Measurements from ENCODE around the gene SLX9.

Gene SLX9

DNA sequence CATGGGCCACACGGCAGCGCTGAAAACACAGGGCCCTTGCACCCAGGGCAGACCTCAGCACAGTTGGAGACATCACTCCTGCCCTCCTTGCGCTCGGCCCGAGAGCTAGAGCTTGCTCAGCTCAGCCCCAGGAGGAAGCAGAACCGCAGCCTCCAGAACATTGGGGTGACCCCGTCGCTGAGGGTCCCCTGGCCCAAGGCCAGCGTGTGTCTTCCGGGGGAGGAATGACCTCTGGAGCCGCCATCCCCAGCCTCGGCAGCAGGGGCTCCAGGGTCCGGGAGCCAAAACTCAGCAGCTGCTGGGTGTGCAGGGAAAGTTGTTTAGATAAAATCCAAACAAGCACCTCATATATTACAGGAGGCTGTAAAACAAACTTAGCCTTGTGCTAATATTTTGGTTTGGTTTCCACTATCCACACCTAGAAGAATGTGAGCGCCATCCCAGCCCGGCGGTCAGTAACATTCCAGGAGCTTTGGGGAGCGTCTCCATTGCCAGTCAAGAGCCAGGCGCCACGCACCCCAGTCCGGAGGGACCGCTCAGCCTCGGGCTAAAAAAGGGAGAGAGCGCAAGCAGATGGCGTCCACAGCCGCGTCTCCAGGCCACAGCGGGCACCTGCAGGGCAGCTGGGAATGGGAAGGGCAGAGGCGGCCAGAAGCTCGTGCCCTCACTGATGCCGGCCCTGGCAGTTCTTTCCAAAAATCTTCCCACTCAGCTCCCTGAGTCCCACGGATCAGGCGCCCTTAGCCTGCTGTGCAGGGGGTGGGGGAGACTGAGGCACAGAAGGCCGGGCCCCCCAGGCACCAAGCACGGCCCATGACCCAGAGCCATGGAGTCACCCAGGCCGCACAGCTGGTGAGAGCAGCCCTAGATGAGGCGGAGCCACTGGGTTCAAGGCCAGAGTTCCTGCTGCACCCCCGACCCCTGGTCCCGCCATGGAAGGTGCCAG lies 52.0 kb downstream of the SLX9 start:
- no peak for DNase-seq

DNA sequence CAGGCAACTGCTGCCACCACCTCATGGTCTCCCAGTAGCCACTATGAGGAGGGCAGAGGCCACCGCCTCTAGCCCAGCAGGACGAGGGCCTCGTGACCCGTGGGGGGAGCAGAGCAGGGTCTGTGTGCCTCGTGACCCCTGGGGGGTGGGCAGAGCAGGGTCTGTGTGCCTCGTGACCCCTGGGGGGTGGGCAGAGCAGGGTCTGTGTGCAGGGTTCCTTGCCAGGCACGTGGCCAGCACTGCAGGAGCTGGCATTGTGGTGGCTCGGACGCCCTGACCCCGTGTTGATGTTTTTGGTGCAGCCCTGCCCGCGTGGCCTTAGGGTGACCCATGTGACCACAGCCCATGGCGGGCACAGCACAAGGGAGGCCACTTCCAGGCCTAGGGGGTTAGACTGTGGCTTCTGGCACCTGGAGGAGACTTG lies 52.8 kb downstream of the SLX9 start:
- DNase-seq, result no peak

DNA sequence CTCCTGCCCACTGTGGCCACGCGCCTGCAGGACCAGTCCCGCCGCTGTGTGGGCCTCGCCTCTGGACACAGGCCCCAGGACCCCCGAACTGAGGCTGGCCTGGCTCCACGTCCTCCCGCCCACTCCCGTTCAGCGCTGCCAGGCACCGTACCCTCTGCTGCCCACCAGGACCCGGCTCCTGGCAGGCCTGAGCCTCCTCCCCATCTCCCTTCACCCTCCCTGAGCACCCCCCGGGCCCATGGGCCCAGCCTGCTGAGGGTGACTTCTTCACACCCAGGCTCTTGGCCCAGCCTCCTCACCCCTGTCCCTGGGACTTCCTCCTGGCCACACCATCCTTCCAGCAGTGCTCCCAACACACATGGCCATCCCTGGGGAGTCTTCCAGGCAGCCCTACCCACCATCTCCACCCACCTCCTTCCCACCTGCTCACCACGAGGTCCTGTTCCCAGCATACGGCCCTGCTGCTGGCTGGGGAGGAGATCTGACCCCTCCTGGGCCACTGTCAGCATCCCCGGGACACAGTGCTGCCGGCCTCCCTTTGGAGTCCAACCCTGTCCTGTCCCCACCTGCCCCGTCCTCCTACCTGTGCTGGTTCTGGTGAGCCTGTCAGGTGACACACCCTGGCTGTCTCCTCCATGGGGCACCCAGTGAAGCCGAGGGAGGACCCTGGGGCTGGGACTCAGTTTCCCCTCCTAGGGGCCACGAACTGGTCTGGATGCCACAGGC lies 53.7 kb downstream of the SLX9 start:
- DNase-seq, result no peak

DNA sequence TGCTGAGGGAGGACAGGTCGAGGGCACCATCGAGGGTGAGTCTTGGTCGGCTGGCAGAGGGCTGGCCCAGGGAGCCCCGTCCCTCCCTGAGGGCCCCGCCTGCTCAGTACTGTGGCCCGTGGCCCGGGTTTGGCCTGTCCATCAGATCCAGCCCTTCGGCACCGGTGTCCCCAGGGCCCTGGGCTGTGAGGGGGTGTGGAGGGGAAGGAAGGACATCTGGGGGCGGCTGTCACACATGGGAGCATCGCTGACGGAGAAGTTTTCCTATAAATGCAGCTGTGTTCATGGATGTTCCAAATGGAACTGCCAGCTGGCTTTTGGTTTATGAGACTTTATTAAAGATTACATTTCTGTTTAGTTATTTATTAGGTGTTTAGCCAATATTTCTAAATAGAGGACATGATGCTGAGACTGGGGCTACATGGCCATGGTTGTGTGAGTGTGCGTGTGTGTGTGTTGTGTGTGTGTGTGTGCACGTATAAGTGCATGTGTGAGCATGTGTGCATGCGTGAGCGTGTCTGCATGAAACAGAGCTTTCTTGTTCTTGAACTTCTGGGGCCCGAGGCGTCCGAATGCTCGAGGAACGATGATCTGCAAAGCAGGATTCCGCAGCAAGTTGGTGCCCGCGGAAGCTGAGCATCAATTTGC lies 54.3 kb downstream of the SLX9 start:
- DNase-seq, result no peak

DNA sequence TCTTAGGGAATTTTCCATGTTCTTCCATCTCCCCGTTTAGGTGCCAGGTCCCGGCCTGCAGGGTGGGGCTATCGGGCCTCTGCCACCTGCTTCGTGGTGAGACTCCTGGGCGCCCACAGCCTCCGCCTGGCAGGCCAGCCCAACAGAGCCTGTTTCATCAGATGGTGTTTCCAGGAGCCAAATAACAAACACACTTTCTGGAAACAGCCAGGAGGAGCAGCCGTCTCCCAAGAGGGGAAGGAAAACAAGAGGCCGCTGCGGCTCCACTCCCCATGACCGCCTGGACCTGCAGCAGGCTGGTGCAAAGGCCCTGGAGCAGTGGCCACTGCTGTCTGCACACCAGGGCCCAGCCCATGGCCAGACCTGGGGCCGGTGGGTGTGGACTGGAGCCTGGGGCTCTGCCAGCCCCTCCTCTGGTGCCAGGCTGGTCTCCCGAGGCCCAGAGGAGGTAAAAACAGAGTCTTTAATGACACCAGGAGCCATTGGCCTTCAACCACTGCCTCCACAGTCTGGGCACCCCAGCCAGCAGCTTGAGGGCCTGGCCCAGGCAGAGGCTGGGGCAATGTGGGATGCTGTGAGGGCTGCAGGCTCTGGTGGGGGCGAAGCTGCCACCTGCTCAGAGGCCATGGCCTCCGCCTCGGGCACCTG lies 55.0 kb downstream of the SLX9 start:
- DNase-seq, result no peak

DNA sequence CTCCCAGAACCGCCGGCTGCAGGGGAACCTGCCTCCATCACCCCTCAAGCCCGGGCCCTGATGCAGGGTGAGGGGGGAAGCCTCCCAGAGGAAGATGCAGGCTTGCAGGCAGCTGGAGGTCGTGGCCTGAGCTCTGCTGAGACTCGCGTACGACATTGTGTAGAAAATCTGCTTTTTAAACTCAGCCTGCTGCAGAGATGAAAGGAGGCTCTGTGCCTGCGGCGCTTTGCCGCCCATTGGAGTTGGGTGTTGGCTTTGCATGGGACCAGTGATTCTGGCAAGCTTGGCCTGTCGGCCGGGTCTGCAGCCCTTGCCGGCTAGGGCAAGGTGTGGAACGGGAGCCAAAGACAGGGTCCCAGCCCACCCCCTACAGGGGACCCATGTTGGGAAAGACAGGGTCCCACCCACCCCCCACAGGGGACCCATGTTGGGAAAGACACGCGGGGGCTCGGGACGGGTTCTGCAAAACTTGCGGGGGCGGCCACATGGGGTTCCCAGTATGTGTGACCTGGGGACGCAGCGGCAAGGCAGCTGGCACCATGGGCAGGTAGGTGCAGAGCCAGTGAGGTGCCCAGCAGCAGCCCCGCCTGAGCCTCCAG lies 55.6 kb downstream of the SLX9 start:
- DNase-seq, result no peak

DNA sequence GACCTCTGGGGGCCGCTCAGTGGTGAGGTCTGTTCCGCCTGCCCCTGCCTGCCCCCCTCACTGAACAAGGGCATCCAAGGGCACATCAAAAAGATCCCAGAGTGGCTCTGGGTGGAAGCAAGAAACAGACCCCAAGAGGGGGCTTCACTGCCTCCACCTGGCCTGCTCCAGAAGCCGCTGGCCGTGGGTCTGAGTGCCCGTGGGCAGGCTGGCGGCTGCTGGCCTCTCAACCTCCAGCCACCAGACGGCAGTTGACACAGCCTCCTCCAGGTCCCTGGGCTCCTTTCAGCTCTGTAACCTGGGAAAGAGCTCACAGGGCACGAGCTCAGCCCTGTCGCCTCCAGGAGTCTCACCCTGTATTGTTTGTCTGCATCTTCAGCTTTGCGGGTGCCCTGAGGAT lies 56.3 kb downstream of the SLX9 start:
- DNase-seq, result no peak

DNA sequence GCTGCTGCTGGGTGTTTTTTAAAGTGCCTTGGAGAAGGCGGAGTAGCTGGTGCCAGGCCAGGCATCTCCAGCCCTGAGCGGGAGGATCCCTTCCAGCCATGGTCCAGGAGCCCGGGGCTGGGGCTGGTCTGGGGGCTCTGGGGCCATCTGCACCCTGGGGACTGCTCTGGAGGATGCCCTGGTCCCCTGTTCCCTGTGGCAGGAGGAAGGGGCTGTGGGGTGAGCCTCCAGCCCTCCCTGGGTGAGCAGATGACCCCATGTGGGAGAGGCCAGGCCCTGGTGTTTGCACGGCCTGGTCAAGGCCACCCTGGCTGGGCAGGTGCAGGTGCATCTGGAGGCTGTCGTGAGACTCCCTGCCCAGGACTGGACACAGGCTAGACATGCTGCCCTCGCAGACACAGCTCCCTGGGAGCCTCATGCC lies 56.7 kb downstream of the SLX9 start:
- DNase-seq, result no peak

DNA sequence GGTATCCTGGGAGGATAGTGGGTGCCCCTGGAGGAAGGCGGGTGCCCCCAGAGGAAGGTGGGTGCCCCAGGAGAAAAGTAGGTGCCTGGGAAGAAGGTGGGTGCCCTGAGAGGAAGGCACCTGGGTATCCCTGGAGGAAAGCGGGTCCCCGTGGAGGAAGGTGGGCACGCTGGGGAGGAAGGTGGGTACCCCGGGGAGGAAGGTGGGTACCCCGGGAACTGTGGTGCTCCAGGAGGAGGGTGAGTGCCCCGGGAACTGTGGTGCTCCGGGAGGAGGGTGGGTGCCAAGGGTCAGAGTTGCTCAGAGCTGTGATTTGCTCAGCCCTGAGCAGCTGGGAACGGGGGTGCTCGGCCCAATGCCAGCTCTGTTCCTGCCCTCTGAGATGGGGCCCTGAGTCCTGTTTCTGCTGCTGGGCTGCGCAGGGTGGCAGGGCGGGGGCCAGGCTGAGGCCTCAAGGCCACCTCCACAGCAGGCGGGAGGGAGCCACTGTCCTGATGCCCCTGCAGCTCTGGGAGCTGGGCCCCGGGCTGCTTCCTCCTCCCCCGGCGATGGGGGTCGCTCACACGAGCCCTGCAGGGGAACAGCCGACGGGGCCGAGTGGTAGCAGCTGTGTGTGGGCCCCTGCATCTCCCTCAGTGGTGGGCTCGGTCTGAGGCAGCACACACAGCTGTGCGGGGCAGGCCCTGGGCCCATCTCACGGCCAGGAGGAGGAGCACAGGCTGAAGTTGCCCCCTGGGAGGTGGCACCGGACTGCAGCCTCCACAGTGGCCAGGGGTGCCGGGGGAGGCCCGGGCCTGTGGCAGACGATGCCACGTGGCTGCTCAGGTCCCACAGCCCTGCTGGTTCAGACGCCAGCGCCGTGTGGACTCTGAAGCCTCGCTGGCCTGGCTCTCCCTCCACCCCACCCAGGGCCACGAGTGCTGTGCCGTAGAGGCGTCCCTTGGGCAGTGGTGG lies 57.4 kb downstream of the SLX9 start:
- DNase-seq, result no peak

DNA sequence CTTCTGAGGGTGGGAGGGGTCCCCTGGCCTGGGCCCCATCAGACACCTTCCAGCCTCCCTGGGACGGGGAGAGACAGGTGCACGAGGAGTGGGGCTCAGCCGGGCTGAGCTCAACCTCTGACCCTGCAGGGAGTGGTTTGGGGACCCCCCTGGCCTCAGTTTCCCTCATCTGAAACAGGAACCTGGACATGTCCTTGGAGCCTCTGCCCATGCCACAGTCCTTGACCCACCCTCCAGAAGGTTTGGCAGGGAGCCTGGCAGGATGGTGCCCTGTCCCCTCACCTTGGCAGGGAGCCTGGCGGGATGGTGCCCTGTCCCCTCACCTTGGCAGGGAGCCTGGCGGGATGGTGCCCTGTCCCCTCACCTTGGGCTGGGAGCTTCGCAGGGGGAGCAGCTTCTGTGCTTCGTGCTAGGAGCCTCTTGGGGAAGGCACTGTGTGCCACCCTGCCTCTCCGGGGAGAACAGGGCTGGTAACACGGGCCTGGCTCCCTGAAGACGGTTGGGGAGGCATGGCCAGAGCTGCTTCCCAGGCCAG lies 58.3 kb downstream of the SLX9 start:
- no peak for DNase-seq

DNA sequence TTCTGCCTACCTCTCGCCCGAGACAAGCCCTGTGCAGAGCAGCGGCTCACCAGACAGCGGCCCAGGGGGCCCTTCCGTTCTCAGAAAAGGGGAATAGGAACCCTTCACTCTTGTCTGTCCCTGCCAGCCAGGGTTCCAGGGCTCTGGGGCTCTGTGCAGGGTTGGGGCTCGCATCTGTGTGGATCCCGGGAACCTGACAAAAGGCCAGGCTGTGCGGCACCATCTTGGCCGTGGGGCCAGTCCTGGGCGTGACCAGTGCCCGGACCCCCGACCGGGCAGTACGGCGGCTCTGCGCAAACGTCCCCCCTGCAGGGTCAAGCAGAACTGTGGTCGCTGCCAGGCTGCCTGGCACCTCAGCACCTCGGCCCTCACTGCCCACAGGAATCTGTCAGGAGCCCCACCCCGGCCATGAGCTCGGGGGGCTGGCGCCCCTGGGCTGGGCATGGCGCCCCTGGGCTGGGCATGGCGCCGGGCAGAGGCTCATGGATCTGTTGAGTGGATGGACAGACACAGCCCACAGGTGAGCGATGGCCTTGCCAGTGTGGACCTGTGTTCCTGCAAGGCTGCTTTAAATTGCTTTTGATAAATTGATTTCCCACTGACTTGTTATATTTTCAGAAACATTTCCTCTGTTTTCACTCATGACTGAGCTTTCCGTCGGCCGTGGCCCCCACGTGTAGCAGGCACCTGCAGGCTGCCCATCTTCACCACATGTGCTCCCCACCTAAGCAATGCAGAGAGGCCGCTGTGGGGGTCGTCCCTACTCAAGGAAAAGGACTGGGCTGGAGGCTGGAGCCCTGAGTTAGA lies 59.0 kb downstream of the SLX9 start:
- no peak for DNase-seq

DNA sequence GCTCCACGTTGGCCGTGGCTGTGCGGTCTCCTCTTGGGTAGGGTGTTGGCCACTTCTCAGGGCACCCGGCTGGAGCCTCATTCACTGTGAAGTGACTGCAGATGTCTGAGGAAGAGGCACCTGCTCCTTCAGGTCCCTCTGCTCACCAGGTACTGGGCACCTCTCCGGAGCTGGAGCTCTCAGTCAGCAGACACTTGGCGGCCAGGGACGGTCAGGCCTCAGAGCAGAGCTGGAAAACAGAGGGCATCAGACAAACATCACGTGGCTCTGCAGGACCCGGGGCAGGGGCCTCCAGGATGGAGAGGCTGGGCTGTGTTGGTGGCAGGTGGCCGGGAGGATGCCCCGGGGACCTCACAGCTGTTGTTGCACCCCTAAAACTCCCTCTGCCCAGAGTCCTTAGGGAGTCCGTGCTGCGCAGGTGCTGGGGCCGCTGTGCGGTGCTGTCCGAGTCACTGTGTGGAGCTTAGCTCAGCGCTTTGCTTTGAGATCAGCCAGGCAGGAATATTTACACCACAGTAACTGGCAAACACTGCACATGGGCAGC lies 59.7 kb downstream of the SLX9 start:
- no peak for DNase-seq

DNA sequence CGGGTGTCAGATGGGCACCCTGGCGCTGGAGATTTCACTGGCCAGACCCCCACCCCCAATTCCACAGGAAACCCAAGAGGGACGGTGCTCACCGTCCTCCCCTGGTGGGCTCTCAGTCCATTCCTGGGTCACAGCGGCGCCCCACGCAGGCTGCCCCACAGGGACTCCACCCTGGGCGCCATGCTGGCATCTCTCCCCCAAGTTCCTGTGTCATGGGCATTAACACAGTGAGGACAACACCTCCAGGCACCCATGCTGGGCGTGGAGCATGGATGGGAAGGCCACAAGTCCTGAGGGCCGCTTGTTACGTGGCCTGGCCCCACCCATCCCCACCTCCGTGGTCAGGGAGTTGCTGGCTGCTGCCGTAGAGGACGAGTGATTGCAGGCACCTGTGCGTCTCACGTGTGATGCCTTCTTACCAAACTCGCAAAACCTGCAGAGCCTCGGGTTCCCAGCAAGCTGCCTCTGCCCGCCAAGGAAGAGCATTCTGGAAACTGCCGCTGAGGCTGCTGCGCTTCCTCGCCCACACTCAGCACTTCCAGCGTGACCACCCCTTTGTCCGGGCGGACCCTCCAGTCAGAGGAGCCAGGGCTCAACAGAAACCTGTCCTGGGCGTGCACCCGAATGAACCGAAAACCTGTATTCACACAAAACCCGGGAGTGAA lies 60.3 kb downstream of the SLX9 start:
- no peak for DNase-seq

DNA sequence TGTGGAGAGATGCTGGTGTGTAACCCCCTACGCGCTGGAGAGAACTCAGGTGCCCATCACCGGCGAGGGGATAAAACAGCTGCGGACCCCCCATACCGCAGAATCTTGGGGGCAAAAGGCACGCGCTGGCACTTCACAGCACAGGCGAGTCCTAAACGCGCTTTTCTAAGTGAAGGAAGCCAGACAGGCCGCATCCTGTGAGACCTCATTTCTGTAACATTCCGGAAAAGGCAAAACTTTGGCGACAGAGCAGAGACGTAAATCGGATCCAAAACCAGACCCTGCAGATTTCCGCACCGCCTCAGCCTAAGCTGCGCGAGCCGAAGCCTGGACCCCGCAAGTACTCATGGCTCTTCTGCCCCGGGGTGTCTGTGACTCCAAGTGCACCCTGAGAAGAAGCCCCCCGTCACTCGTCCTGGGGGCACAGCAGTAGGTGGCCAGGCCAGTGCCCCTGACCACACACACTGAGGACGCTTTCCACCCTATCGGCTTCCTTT lies 60.9 kb downstream of the SLX9 start:
- no peak for DNase-seq

DNA sequence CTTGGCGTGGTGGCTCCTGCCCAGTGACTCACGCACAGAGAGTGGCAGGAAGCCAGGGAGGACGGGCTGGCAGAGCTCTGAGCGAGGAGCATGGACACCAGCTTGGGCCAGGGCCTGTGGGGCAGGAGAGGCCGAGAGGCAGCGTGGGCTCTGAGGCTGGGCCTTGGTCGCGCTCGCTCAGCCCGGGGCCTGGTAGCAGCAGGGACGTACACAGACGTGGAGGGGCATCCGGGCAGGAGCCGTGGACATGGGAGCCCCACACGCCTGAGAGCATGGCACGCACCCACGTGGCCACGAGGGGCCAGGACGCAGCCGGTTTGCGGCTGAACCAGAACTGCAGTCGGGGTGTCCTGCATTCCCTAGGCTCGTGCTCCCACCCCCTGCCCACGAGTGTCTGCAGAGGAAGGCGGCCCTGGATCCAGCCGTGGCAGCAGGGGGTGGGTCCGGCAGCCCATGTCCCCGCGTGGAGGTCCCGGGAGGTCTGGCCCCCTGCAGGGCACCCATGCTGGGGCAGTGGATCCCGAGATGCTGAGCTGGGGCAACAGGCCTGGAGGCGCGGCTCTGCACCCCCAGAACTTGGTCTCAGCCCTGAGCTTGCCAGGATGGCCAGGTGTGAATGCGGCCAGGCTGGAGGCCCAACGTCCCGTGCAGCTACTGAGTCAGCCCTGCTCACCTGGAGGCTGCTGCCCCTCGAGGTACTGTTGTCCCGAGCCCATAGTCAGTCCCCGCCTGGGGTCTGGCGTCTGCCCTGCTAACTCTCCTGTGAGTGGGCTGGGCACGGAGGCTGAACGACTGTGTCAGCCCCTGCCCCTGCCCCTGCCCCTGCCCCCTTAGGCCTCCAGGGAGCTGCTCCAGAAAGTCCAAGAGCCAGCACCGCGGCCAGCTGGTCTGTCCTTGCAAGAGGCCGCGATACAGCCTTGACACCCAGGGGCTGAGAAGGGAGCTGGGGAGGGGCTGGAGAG lies 61.6 kb downstream of the SLX9 start:
- no peak for DNase-seq

DNA sequence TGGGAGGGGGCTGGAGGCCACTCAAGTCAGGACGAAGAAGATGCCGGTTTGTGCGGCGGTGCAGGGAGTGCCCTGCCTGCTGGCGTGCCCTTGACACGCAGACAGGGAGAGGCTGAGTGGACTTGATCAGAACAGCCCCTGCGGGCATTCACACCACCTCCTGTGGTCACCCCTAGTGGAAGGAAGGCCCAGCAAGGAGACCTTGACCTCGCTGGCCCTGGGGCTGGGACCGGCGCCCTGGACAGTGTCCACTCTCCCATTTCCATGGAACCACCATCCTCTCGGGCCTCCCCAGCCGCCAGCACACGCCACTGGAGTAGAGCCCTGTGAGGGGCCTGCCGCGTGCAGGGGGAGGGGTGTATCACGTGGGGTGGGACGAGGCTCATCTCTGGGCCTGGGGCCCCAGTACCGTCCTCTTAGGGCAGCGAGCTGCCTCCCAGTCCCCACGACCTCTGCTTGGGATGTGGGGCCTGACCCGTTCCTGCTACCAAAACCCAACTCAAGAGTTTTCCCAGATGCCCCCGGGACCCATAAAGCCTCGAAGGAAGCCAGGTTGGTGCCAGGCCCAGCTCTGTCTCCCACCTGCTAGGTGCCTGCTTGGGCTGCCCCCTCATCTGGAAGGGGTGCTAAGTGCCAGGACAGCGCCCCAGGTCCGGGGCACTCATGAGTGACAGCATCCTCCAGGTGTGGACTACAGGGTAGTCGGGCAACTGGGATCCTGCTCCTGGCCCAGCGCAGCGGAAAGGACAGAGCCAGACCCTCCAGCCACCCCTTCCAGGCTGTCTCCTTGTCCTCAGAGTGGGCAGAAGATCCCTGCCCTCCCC lies 62.8 kb downstream of the SLX9 start:
- DNase-seq, result no peak
